OCI-LY7 (cell line): ENCODE results near the gene FCSK.

Source experiments
- EZH2phosphoT487 ChIP-seq: fragments of 200-600 bp; sonication (generic); IDR thresholded peaks from 2 replicates; pipeline ENCODE4 v1.6.1; 2018; ENCODE audit warnings: low read depth, borderline replicate concordance, mild to moderate bottlenecking, mixed run types, antibody characterized with exemption, low read length, moderate library complexity, mixed read lengths
- TF ChIP-seq, protein P1 (sequence below): fragments of 200-600 bp; sonication (generic); conservative IDR thresholded peaks from 2 replicates; pipeline ENCODE4 v1.5.1; 2014; ENCODE audit warnings: mild to moderate bottlenecking, antibody characterized with exemption, low read length, moderate library complexity, mixed read lengths

DNA sequence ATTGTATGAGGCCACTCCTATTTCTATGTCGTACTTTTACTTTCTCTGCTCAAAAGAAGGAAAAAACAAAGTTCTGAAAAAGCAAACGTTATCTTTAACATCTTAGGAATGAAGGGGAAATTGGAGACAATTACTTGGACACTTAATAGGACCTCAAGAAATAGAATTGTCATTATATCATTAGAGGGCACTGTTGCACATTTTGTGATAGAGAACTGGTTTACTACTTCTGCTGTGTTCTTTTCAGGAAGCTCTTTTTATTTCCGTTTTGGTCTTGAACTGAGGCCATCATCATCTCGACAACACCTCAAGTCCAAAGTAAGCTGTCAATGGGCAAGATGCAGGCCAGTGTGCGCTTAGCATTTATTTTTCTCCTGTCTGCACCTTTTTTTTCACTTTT is 54.4 kb downstream of the FCSK start:
- TF ChIP-seq, protein P1, sequence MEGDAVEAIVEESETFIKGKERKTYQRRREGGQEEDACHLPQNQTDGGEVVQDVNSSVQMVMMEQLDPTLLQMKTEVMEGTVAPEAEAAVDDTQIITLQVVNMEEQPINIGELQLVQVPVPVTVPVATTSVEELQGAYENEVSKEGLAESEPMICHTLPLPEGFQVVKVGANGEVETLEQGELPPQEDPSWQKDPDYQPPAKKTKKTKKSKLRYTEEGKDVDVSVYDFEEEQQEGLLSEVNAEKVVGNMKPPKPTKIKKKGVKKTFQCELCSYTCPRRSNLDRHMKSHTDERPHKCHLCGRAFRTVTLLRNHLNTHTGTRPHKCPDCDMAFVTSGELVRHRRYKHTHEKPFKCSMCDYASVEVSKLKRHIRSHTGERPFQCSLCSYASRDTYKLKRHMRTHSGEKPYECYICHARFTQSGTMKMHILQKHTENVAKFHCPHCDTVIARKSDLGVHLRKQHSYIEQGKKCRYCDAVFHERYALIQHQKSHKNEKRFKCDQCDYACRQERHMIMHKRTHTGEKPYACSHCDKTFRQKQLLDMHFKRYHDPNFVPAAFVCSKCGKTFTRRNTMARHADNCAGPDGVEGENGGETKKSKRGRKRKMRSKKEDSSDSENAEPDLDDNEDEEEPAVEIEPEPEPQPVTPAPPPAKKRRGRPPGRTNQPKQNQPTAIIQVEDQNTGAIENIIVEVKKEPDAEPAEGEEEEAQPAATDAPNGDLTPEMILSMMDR = peak; percentile 81
- TF ChIP-seq EZH2phosphoT487 = no peak
